GM19099 (cell line): ENCODE results near the gene CCDC107.

Experiments used
- POLR2A ChIP-seq: IDR thresholded peaks from 3 replicates; pipeline ENCODE4 v1.6.1; 2011; ENCODE audit warnings: low read depth; ENCODE audit not compliant: insufficient read length; ENCODE audit errors: extremely low read depth

The CCDC107 gene

DNA sequence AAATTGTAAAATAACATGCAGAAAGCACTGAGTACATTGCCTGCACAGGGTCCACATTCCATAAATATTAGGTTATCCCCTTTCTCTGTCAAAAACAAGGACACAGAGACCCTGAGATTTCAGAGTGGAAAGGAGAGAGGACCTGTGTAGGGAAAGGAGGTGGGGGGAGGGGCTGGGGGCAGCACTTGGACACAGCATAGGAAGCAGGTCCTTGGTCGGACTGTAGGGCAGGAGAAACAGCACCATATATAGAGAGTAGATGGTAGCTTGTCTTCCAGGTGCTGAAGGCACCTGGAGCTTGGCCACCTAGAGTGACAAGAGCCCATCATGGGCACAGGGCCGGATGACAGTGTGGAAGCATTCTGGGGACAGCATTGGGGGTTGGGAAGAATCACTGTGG, 29.2 kb downstream of the CCDC107 start:
- TF ChIP-seq POLR2A: no peak

DNA sequence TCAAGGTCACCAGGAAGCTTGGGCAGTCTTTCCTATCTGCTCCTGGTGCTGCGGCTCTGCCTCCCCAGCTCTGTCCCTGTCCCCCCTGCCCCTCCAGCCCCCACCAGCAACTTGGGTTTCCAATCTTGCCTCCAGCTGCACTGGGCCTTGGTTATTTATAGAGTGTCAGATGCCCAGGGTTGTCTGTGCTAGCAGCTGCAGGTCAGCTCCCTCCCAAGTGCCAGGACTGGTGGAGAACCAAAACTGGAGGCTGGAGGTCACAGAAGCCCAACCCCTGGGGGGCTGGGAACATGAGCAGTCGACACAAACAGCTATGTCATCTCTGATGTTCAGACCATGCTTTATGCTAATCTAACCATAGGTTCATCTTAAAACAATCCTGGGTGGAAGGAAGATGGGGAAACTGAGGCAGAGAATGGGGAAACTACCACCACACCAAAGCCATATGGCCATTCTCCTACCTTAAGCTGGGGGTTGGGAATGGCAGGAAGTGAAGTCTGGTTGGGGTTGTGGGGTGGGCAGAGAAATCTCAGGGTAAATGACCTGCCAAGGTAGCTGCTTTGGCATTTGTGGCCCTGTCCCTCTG, 30.0 kb downstream of the CCDC107 start:
- TF ChIP-seq POLR2A: no peak

GRCh38 chr9:35688558-35689541, 30.8 kb downstream of the CCDC107 start:
- no peak for TF ChIP-seq POLR2A

DNA sequence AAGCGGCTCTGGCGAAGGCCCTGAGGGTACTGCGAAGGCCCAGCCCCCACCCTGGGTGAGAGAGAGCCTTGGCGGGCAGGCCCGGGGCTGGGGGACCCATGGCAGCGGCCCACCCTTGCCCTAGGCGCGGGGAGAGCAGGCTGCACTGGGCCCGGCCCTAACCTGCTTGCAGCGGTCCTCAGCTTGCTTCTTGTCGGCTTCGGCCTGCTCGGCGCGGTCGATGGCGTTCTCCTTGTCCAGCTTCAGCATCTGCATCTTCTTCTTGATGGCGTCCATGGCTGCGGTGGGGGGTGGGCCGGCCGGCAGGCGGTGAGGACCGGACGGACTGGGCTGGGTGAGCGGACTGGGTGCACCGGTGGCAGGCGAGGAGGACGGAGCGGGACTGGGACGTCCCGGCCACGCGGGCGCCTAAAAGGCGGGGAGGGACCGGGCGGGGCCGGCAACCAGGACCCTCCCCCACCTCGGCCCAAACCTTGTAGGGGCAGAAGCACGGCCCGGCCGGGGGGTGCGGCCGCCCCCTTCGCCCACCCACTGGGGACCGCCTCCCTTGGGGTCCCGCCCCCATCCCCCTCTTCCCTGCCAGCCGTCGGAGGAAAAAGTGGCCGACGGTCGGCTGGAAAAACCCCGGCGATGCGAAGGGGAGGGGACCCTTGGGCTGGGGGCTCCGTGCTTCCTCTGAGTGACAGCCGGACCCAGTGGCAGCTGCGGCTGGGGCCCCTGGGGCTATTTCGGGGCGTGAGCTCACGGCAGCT, 31.6 kb downstream of the CCDC107 start, which contains the start of gene TPM2:
TSS of gene TPM2 (minus strand) at position 384 of the 752 bp plus-strand sequence. CDS start at position 276, 108 bp downstream.
- TF ChIP-seq POLR2A: no peak

- TF ChIP-seq POLR2A: no peak
These were observed 32.2 kb downstream of the CCDC107 start for GRCh38 chr9:35690294-35690613.

GRCh38 chr9:35690614-35691333, 32.7 kb downstream of the CCDC107 start:
- no peak for TF ChIP-seq POLR2A

DNA sequence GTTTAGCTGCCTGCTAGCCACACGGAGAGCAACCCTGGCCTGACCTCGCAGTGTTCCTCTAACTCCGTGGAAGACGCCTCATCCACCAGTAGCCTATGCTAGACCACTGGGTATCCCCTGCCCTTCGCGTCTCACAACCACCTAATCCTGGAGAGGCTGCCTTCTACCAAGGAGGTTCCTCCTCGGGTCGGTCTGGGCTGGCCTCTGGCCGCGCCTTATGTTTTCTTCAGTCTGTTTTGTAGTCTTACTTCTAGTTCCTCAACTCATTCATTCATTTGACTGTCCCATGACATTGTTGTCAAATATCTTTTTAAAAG, 33.2 kb downstream of the CCDC107 start:
- TF ChIP-seq POLR2A: no peak

DNA sequence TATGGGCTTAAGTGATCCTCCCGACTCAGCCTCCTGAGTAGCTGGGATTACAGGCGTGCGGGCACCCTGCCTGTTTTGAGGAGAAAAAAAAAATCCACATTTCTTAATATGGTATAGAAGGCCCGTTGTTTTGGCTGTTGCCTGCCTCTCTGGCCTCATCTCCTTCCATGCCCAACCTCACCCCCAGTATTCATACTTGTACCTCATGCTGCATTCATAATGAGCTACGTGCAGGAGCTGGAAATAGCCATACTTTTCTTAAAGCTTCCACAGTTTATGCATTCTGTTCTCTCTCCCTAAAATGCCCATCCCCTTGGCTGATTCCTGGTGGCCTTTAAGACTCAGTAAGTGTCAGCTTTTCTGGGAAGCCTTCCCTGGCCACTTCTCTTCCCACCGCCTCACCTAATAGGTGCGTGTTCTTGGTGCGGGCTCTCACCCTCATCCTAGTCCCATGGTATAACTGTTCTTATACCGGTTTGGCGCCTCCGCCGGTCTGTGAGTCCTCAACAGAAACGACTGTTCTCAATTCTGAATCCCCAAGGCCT, 33.7 kb downstream of the CCDC107 start:
- no peak for TF ChIP-seq POLR2A

DNA sequence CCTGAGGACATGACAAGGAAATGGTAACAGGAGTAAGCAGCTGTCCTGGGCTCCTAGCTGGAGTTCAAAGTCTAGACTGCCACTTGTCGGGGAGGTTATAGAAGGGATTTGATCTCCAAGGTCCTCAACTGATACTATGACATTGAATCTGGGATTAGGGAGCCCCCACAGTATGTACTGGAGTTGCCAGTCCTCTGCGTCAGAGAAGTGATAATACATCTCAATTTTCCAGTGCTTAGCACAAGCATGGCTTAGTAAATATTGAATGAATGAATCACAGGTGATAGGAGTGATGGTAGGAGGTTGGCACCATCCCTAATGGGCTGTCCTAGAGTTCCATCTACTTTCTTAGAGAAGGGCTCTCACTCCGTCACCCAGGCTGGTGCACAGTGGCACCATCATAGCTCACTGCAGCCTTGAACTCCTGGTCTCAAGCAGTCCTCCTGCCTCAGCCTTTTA, 37.9 kb downstream of the CCDC107 start:
- no peak for TF ChIP-seq POLR2A

GRCh38 chr9:35696520-35697215, 38.6 kb downstream of the CCDC107 start:
- no peak for TF ChIP-seq POLR2A

DNA sequence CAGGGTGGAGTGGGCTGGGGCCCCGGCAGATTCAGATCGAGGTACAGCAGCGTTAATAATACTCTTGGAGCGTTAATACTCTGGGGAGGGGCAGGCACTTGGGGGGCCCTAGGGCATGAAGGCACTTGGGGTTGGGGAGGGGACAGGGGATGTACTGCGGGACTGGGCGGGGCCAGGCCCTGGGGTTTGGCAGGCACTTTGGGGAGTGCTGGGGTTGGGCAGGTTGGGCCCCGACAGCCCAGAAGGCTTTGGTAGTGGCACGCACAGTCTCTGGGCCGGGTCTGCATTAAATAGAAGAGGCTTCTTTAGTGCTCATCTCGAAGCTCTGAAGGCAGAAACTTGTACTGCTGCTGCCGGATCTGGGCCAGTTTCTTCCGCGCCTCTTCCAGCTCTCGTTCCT, 39.4 kb downstream of the CCDC107 start:
- TF ChIP-seq POLR2A: no peak

- no peak for TF ChIP-seq POLR2A
These were observed 40.1 kb downstream of the CCDC107 start for GRCh38 chr9:35698231-35698630.

- no peak for TF ChIP-seq POLR2A
These were observed 41.9 kb downstream of the CCDC107 start for GRCh38 chr9:35700031-35700430.

GRCh38 chr9:35700942-35701341, 42.9 kb downstream of the CCDC107 start:
- no peak for TF ChIP-seq POLR2A
